OCI-LY1 (cell line): Measurements from ENCODE around the gene MYCBP2.

Experiments
- H2AFZ ChIP-seq: fragments of 200-600 bp; sonication (generic), shearing (Covaris generic); 2 replicates; pipeline ENCODE4 v1.6.0; 2014; ENCODE audit warnings: antibody characterized with exemption, mild to moderate bottlenecking, low read length
- H3F3A ChIP-seq: fragments of 200-600 bp; sonication (generic), shearing (Covaris generic); 2 replicates; pipeline ENCODE4 v1.6.0; 2014; ENCODE audit warnings: mild to moderate bottlenecking, antibody characterized with exemption, low read length, moderate library complexity; ENCODE audit not compliant: insufficient read depth
- H3K27ac ChIP-seq: fragments of 200-600 bp; sonication (generic); 2 replicates; pipeline ENCODE4 v1.5.1; 2014; ENCODE audit warnings: low read length, mixed run types, mild to moderate bottlenecking, low read depth; ENCODE audit not compliant: poor library complexity, severe bottlenecking
- H3K27me3 ChIP-seq: fragments of 200-600 bp; sonication (generic); 2 replicates; pipeline ENCODE4 v1.6.0; 2014; ENCODE audit warnings: antibody characterized with exemption, mild to moderate bottlenecking, low read length, moderate library complexity; ENCODE audit not compliant: insufficient read depth
- H3K36me3 ChIP-seq: fragments of 200-600 bp; sonication (generic); 2 replicates; pipeline ENCODE4 v1.6.1; 2014; ENCODE audit warnings: mild to moderate bottlenecking, antibody characterized with exemption, low read length, moderate library complexity, mixed read lengths; ENCODE audit not compliant: insufficient read depth
- H3K4me1 ChIP-seq: fragments of 200-600 bp; sonication (generic); 2 replicates; pipeline ENCODE4 v1.5.1; 2014; ENCODE audit warnings: mild to moderate bottlenecking, low read length, moderate library complexity; ENCODE audit not compliant: insufficient read depth, severe bottlenecking
- H3K4me2 ChIP-seq: fragments of 200-600 bp; sonication (generic), shearing (Covaris generic); 2 replicates; pipeline ENCODE4 v1.6.1; 2014; ENCODE audit warnings: low read length
- H3K4me3 ChIP-seq: fragments of 200-600 bp; sonication (generic); 2 replicates; pipeline ENCODE4 v1.5.1; 2014; ENCODE audit warnings: low read length, low read depth, mild to moderate bottlenecking, mixed read lengths; ENCODE audit not compliant: poor library complexity, severe bottlenecking
- H3K79me2 ChIP-seq: fragments of 200-600 bp; shearing (Covaris generic); 2 replicates; pipeline ENCODE4 v1.6.1; 2016; ENCODE audit warnings: mixed run types, low read length, mixed read lengths; ENCODE audit not compliant: insufficient read depth
- H3K9ac ChIP-seq: fragments of 200-600 bp; sonication (generic), shearing (Covaris generic); 2 replicates; pipeline ENCODE4 v1.6.1; 2014; ENCODE audit warnings: mild to moderate bottlenecking, low read length, mixed read lengths
- H3K9me2 ChIP-seq: fragments of 200-600 bp; sonication (generic), shearing (Covaris generic); 2 replicates; pipeline ENCODE4 v1.6.1; 2014; ENCODE audit warnings: low read depth, mild to moderate bottlenecking, low read length, mixed read lengths
- H3K9me3 ChIP-seq: fragments of 200-600 bp; shearing (Covaris generic); 2 replicates; pipeline ENCODE4 v1.6.1; 2014; ENCODE audit warnings: low read length, mixed read lengths
- H4K20me1 ChIP-seq: fragments of 200-600 bp; sonication (generic), shearing (Covaris generic); 2 replicates; pipeline ENCODE4 v1.6.0; 2016; ENCODE audit warnings: mild to moderate bottlenecking, low read length; ENCODE audit not compliant: insufficient read depth
- EZH2 ChIP-seq: fragments of 200-600 bp; sonication (generic), shearing (Covaris generic); IDR thresholded peaks from 2 replicates; pipeline ENCODE4 v1.8.0; 2017; ENCODE audit warnings: borderline replicate concordance, mixed run types, mild to moderate bottlenecking, antibody characterized with exemption, low read length, moderate library complexity, mixed read lengths
- TF ChIP-seq, protein P1 (sequence below): fragments of 200-600 bp; sonication (generic), shearing (Covaris generic); IDR thresholded peaks from 2 replicates; pipeline ENCODE4 v1.5.1; 2017; ENCODE audit warnings: mild to moderate bottlenecking, antibody characterized with exemption, low read length, moderate library complexity, mixed read lengths

The MYCBP2 gene

DNA sequence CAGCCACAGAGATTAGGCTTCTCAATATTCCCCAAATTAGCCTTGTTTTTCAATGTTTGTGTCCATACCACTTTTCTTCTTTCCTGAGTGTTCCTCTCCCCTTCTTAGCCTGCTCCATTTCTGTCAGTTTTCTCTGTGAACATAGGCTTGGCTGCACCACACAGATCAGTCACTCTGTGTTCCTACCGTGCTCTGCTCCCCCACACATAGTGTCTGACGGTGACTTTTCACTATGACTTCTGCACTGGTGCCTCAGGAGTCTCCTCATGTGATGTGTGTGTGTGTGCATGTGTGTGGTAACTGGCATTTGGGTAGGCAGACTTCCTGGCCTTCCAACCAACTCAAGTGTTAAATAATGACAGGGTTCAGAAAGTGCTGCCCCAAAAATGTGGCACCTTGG, 47.9 kb upstream of the MYCBP2 start:
- Histone ChIP-seq H3K9me3 (no peaks in the 10 kb centered on the region), H3K4me1 (no peaks in the 10 kb centered on the region), H3F3A (no peaks in the 10 kb centered on the region), H3K36me3 (no peaks in the 10 kb centered on the region), H3K4me2 (no peak overlapping the region), H3K27me3 (no peaks in the 10 kb centered on the region), H3K79me2 (no peaks in the 10 kb centered on the region), H4K20me1 (no peaks in the 10 kb centered on the region), H3K9me2 (no peaks in the 10 kb centered on the region), H3K9ac (no peak overlapping the region), H3K4me3 (no peak overlapping the region), H2AFZ (no peak overlapping the region), H3K27ac (no peak overlapping the region)
- TF ChIP-seq, protein P1, sequence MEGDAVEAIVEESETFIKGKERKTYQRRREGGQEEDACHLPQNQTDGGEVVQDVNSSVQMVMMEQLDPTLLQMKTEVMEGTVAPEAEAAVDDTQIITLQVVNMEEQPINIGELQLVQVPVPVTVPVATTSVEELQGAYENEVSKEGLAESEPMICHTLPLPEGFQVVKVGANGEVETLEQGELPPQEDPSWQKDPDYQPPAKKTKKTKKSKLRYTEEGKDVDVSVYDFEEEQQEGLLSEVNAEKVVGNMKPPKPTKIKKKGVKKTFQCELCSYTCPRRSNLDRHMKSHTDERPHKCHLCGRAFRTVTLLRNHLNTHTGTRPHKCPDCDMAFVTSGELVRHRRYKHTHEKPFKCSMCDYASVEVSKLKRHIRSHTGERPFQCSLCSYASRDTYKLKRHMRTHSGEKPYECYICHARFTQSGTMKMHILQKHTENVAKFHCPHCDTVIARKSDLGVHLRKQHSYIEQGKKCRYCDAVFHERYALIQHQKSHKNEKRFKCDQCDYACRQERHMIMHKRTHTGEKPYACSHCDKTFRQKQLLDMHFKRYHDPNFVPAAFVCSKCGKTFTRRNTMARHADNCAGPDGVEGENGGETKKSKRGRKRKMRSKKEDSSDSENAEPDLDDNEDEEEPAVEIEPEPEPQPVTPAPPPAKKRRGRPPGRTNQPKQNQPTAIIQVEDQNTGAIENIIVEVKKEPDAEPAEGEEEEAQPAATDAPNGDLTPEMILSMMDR = no peak
- no peak for TF ChIP-seq EZH2

DNA sequence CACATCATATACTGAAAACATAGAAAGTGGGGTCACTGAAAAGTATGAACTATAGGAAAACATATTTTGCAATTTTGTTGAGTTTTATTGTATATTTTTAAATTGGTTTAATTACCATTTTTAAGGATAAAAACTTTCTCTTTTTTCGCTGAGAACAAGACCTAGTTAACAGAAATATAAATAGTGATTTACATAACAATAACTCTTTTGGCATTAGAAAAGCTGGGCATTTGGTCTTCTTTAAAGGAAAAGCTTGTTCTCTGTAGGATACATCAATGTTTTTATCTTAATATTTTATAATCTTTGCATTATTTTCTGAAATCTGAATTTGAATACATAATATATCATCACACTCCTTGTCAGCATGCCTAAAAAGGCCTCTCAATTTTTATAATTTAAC, 47.4 kb upstream of the MYCBP2 start:
- Histone ChIP-seq H3K9ac (no peak overlapping the region), H2AFZ (no peak overlapping the region)
- TF ChIP-seq EZH2 = no peak
- TF ChIP-seq, protein P1 = no peak

DNA sequence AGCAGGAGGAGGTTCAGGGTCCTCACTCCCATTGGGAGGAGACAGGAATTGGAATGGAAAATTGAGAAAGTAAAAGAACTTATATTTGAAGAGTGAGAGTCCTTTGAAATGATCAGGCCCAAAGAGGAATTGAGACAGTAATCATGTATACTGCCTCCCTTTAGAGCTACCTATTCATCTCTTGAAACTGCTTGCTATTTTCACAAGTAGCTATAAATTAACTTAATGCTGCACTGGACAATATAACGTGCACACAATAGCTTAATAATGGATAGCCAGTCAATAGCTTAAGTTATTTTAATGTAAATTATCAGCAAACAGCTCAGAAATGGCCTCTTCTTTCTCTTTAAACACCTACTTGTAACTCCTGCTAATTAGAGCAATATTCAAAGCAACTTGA, 46.6 kb upstream of the MYCBP2 start:
- H3K9me2 ChIP-seq = no peaks in the 10 kb centered on the region
- no peaks in the 10 kb centered on the region for H4K20me1 ChIP-seq
- H3K36me3 ChIP-seq = no peaks in the 10 kb centered on the region
- no peak overlapping the region for H3K9ac ChIP-seq
- H3K4me2 ChIP-seq = no peak overlapping the region
- no peak overlapping the region for H3K27ac ChIP-seq
- no peak overlapping the region for H2AFZ ChIP-seq
- H3K27me3 ChIP-seq = no peaks in the 10 kb centered on the region
- no peak for TF ChIP-seq EZH2
- TF ChIP-seq, protein P1 = no peak
- H3K4me3 ChIP-seq = no peak overlapping the region
- no peaks in the 10 kb centered on the region for H3K4me1 ChIP-seq
- H3K79me2 ChIP-seq = no peaks in the 10 kb centered on the region
- H3F3A ChIP-seq = no peaks in the 10 kb centered on the region
- H3K9me3 ChIP-seq = no peaks in the 10 kb centered on the region

More for the DNA sequence above, 47.4 kb upstream of the MYCBP2 start:
- Histone ChIP-seq H3K9me2 (no peaks in the 10 kb centered on the region), H3K79me2 (no peaks in the 10 kb centered on the region), H3F3A (no peaks in the 10 kb centered on the region), H3K9me3 (no peaks in the 10 kb centered on the region), H4K20me1 (no peaks in the 10 kb centered on the region), H3K27me3 (no peaks in the 10 kb centered on the region), H3K27ac (no peak overlapping the region), H3K4me2 (no peak overlapping the region), H3K4me1 (no peaks in the 10 kb centered on the region), H3K4me3 (no peak overlapping the region), H3K36me3 (no peaks in the 10 kb centered on the region)
